ENCODE results near the gene COG5. TPM values are rescaled to one million over a fixed set of nuclear protein-coding genes. Genes with fewer than 3 reads are reported as not detected.

The COG5 gene
- total and polyA plus RNA-seq, 10 of the 15 experiments (the other 5 are each of a cell fraction or from before 2014, with no cell fraction given), result 5.5 to 27.9 (median 15.6) TPM

- Histone ChIP-seq H2AFZ (ENCODE audit: control insufficient read depth, low read depth, low read length) (no peak overlapping the region), H3K27me3 (replicated peaks in 1 of 2; ENCODE audit: control insufficient read depth in 2 of 2, insufficient read depth in 2 of 2, low read length in 1 of 2) (no peaks in the 10 kb centered on the region), H3K79me2 (ENCODE audit: control insufficient read depth, insufficient read depth, low read length) (no peaks in the 10 kb centered on the region), H4K20me1 (ENCODE audit: control insufficient read depth, insufficient read depth) (no peaks in the 10 kb centered on the region), H3K9ac (ENCODE audit: control insufficient read depth, insufficient read depth, low read length) (no peak overlapping the region), H3K9me3 (replicated peaks; ENCODE audit: control insufficient read depth, insufficient read depth, low read length) (no peaks in the 10 kb centered on the region), H3K4me1 (ENCODE audit: control insufficient read depth, insufficient read depth, low read length) (no peaks in the 10 kb centered on the region), H3K36me3 (ENCODE audit: control insufficient read depth in 2 of 2, insufficient read depth in 2 of 2, low read length in 1 of 2) (no peaks in the 10 kb centered on the region), H3K4me2 (ENCODE audit: control insufficient read depth, insufficient read depth) (no peak overlapping the region), H3K4me3 (no peak overlapping the region), H3K27ac (ENCODE audit: control insufficient read depth, insufficient read depth) (no peak overlapping the region)
- intact Hi-C loops (cut with micrococcal nuclease; ENCODE audit: unreplicated experiment) (no loop called here), in situ Hi-C loops (cut with MboI) (no loop called here)
- no peak for FAIRE-seq
- no TSS peak for BruUV-seq (replicated peaks)
- TF ChIP-seq KAT2A (conservative IDR thresholded peaks at IDR 0.05; ENCODE audit: control insufficient read depth, low read depth, low read length) (no peak), NRF1 (conservative IDR thresholded peaks at IDR 0.05; ENCODE audit: low read depth, low read length) (no peak), ZNF24 (IDR thresholded peaks at IDR 0.05) (no peak), CHD2 (IDR thresholded peaks at IDR 0.05; ENCODE audit: borderline replicate concordance, low read depth, low read length) (no peak)
- RAD21 ChIA-PET (ENCODE audit: unreplicated experiment), result no interaction called here
- no peak for DNase-seq (ENCODE audit: low read depth, low spot score)
- SMC1A ChIA-PET (ENCODE audit: uncharacterized antibody, unreplicated experiment), result no interaction called here
- no peak for ATAC-seq
- CTCF ChIA-PET, result no interaction called here
- POLR2A ChIA-PET, result interaction anchor here (0.6 kb wide), 4 partner anchors 38 to 341 kb away, joined by 3 to 5 read pairs (median 4); no protein-coding TSS in a partner anchor
- WGBS (ENCODE audit: insufficient coverage, insufficient replicate concordance, low lambda C conversion rate, missing lambda C conversion rate), result 100% methylated on average over 1 of the region's 1 CpG
Observed at GRCh38 chr7:107370816-107371215, 192.9 kb downstream of the COG5 start.

- no peak overlapping the region for H2AFZ ChIP-seq (ENCODE audit: control insufficient read depth, low read depth, low read length)
- FAIRE-seq (no peak), DNase-seq (ENCODE audit: low read depth, low spot score) (no peak), ATAC-seq (no peak)
- no peaks in the 10 kb centered on the region for H4K20me1 ChIP-seq (ENCODE audit: control insufficient read depth, insufficient read depth)
- WGBS (ENCODE audit: insufficient coverage, insufficient replicate concordance, low lambda C conversion rate, missing lambda C conversion rate), result 98% methylated on average over 1 of the region's 1 CpG
- POLR2A ChIA-PET, result interaction anchor here (0.6 to 1.3 kb wide), 2 partner anchors 20 to 88 kb away, joined by 3 to 5 read pairs; no protein-coding TSS in a partner anchor
- no peaks in the 10 kb centered on the region for H3K79me2 ChIP-seq (ENCODE audit: control insufficient read depth, insufficient read depth, low read length)
- CTCF ChIA-PET, result interaction anchor here (1.1 to 1.5 kb wide), 2 partner anchors 19 to 33 kb away, joined by 3 to 6 read pairs; no protein-coding TSS in a partner anchor
- no peak overlapping the region for H3K27ac ChIP-seq (ENCODE audit: control insufficient read depth, insufficient read depth)
- TF ChIP-seq ZNF217 (IDR thresholded peaks at IDR 0.05), result no peak
- TF ChIP-seq SIN3A (IDR thresholded peaks at IDR 0.05; ENCODE audit: low read depth, low read length), result no peak
- TF ChIP-seq SIX5 (IDR thresholded peaks at IDR 0.05; ENCODE audit: low read depth, low read length, severe bottlenecking), result no peak
- in situ Hi-C loops (cut with MboI), result no loop called here
- H3K36me3 ChIP-seq (ENCODE audit: control insufficient read depth in 2 of 2, insufficient read depth in 2 of 2, low read length in 1 of 2), result peaks cover 7 to 10% of the 10 kb centered on the region in 2 experiments; a peak in 3 of 4 replicates
- intact Hi-C loops (cut with micrococcal nuclease; ENCODE audit: unreplicated experiment), result no loop called here
- peaks cover 8% of the 10 kb centered on the region; the same call in 2 of the 3 replicates for H3K9me3 ChIP-seq (replicated peaks; ENCODE audit: control insufficient read depth, insufficient read depth, low read length)
- SMC1A ChIA-PET (ENCODE audit: uncharacterized antibody, unreplicated experiment), result no interaction called here
- no peak overlapping the region for H3K4me2 ChIP-seq (ENCODE audit: control insufficient read depth, insufficient read depth)
- RAD21 ChIA-PET (ENCODE audit: unreplicated experiment), result no interaction called here
- H3K9ac ChIP-seq (ENCODE audit: control insufficient read depth, insufficient read depth, low read length), result no peak overlapping the region
- H3K4me3 ChIP-seq, result no peak overlapping the region
- no peaks in the 10 kb centered on the region for H3K27me3 ChIP-seq (replicated peaks in 1 of 2; ENCODE audit: control insufficient read depth in 2 of 2, insufficient read depth in 2 of 2, low read length in 1 of 2)
- no TSS peak for BruUV-seq (replicated peaks)
- H3K4me1 ChIP-seq (ENCODE audit: control insufficient read depth, insufficient read depth, low read length), result no peaks in the 10 kb centered on the region
Observed at GRCh38 chr7:107364787-107365186, 198.9 kb downstream of the COG5 start.
